ENCODE results near the gene ACOD1. TPM values are rescaled to one million over a fixed set of nuclear protein-coding genes. Genes with fewer than 3 reads are reported as not detected.

Gene ACOD1
- total RNA-seq, 1 experiment from 2014 or later, result not detected

GRCh38 chr13:76936763-76937162 is 11.5 kb upstream of the ACOD1 start:
- no peak overlapping the region for H3T11ph ChIP-seq (ENCODE audit: low read length)
- no peaks in the 10 kb centered on the region; a peak in 1 of 5 replicates for H3K9me3 Mint-ChIP-seq
- no peak overlapping the region for H4K5ac ChIP-seq (ENCODE audit: insufficient read length, low read depth, low read length)
- H3K79me1 ChIP-seq (ENCODE audit: insufficient read depth, low read depth, low read length, poor library complexity, severe bottlenecking), result no peaks in the 10 kb centered on the region
- H2BK15ac ChIP-seq (ENCODE audit: low read depth, low read length), result no peak overlapping the region
- no peak overlapping the region for H3K18ac ChIP-seq (ENCODE audit: insufficient read length, low read depth, low read length)
- H3K4ac ChIP-seq (ENCODE audit: low read depth, low read length), result no peak overlapping the region
- H3K27me3 Mint-ChIP-seq (ENCODE audit: low read depth), result no peaks in the 10 kb centered on the region
- H3K36me3 Mint-ChIP-seq (ENCODE audit: insufficient read depth in 1 of 3, low read depth in 3 of 3), result no peaks in the 10 kb centered on the region
- no peaks in the 10 kb centered on the region for H3K4me1 Mint-ChIP-seq
- no peak overlapping the region for H2AFZ ChIP-seq (ENCODE audit: low read length)
- no peak overlapping the region for H2AK5ac ChIP-seq (ENCODE audit: insufficient read length, low read length)
- no peak overlapping the region for H3K23ac ChIP-seq (ENCODE audit: insufficient read length, low read depth, low read length)
- H3K23me2 ChIP-seq (ENCODE audit: insufficient read length, low read depth, low read length, poor library complexity, severe bottlenecking), result no peaks in the 10 kb centered on the region
- H3K56ac ChIP-seq (ENCODE audit: insufficient read length, low read depth, low read length), result no peak overlapping the region
- H4K8ac ChIP-seq (replicated peaks; ENCODE audit: insufficient read length, low read depth, low read length), result no peak overlapping the region
- H2BK120ac ChIP-seq (ENCODE audit: low read depth, low read length, poor library complexity, severe bottlenecking), result no peak overlapping the region
- no peak overlapping the region for H3K4me3 Mint-ChIP-seq
- no peak for DNase-seq
- no CpG with 5 or more reads among the region's 2 CpGs for WGBS (ENCODE audit: extremely low coverage, insufficient read length, low lambda C conversion rate)
- TF ChIP-seq, protein P1, sequence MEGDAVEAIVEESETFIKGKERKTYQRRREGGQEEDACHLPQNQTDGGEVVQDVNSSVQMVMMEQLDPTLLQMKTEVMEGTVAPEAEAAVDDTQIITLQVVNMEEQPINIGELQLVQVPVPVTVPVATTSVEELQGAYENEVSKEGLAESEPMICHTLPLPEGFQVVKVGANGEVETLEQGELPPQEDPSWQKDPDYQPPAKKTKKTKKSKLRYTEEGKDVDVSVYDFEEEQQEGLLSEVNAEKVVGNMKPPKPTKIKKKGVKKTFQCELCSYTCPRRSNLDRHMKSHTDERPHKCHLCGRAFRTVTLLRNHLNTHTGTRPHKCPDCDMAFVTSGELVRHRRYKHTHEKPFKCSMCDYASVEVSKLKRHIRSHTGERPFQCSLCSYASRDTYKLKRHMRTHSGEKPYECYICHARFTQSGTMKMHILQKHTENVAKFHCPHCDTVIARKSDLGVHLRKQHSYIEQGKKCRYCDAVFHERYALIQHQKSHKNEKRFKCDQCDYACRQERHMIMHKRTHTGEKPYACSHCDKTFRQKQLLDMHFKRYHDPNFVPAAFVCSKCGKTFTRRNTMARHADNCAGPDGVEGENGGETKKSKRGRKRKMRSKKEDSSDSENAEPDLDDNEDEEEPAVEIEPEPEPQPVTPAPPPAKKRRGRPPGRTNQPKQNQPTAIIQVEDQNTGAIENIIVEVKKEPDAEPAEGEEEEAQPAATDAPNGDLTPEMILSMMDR (conservative IDR thresholded peaks at IDR 0.05), result no peak
- H3K27ac Mint-ChIP-seq, result no peak overlapping the region
- no peaks in the 10 kb centered on the region for H3K27me3 ChIP-seq (ENCODE audit: insufficient read depth, low read length)
- H3K9ac ChIP-seq (ENCODE audit: extremely low read depth, insufficient read length, low read length), result no peak overlapping the region
- H4K20me1 ChIP-seq (ENCODE audit: control insufficient read depth, insufficient read depth, insufficient read length), result no peaks in the 10 kb centered on the region
- no peaks in the 10 kb centered on the region for H3K9me3 ChIP-seq (ENCODE audit: control insufficient read depth, low read depth, low read length)
- H3K4me2 ChIP-seq (ENCODE audit: insufficient read depth, insufficient read length, low read length), result no peak overlapping the region
- no peak overlapping the region for H2BK5ac ChIP-seq (ENCODE audit: insufficient read length, low read length)
- H2BK20ac ChIP-seq (ENCODE audit: low read depth, low read length, poor library complexity, severe bottlenecking), result no peak overlapping the region
- no peaks in the 10 kb centered on the region for H3K4me1 ChIP-seq (ENCODE audit: insufficient read depth, low read length)
- H3K14ac ChIP-seq (ENCODE audit: insufficient read depth, low read length), result no peak overlapping the region
- H2BK12ac ChIP-seq (ENCODE audit: insufficient read length, low read depth, low read length), result no peak overlapping the region
- no peak overlapping the region for H3K27ac ChIP-seq (ENCODE audit: insufficient read length, low read depth, low read length)
- no peak overlapping the region for H4K91ac ChIP-seq (ENCODE audit: insufficient read length, low read depth, low read length)
- H3K79me2 ChIP-seq (ENCODE audit: insufficient read depth, low read length), result no peaks in the 10 kb centered on the region

Measured in H9 (cell line).